HEK293 (cell line): ENCODE data around the gene DACT3.

Experiments
- AEBP2 ChIP-seq: fragments of 450-650 bp; formaldehyde crosslinking; IDR thresholded peaks from 2 replicates; pipeline ENCODE4 v1.5.1; 2016; ENCODE audit warnings: missing biosample characterization, missing genetic modification characterization, borderline replicate concordance
- BCL11A ChIP-seq: fragments of 450-650 bp; formaldehyde crosslinking; IDR thresholded peaks from 2 replicates; pipeline ENCODE4 v1.5.1; 2016; ENCODE audit warnings: low read depth, missing biosample characterization, missing genetic modification characterization
- EGR2 ChIP-seq: fragments of 450-650 bp; formaldehyde crosslinking; IDR thresholded peaks from 2 replicates; pipeline ENCODE4 v1.5.1; 2016; ENCODE audit warnings: low read depth, missing biosample characterization, missing genetic modification characterization
- FEZF1 ChIP-seq: fragments of 450-650 bp; formaldehyde crosslinking; IDR thresholded peaks from 2 replicates; pipeline ENCODE4 v1.5.1; 2016; ENCODE audit warnings: missing biosample characterization, missing genetic modification characterization
- GLIS1 ChIP-seq: fragments of 450-650 bp; formaldehyde crosslinking; IDR thresholded peaks from 2 replicates; pipeline ENCODE4 v1.5.1; 2016; ENCODE audit warnings: missing biosample characterization, missing genetic modification characterization
- MYNN ChIP-seq: fragments of 450-650 bp; formaldehyde crosslinking; IDR thresholded peaks from 2 replicates; pipeline ENCODE4 v1.5.1; 2016; ENCODE audit warnings: missing biosample characterization, missing genetic modification characterization, borderline replicate concordance
- SP7 ChIP-seq: fragments of 450-650 bp; formaldehyde crosslinking; IDR thresholded peaks from 2 replicates; pipeline ENCODE4 v1.5.1; 2016; ENCODE audit warnings: missing biosample characterization, missing genetic modification characterization
- TRIM28 ChIP-seq: IDR thresholded peaks from 2 replicates; pipeline ENCODE4 v1.6.1; 2011; ENCODE audit warnings: low read length, control low read depth, borderline replicate concordance
- YY1 ChIP-seq: fragments of 450-650 bp; formaldehyde crosslinking; IDR thresholded peaks from 2 replicates; pipeline ENCODE4 v1.5.1; 2018; ENCODE audit warnings: missing biosample characterization, missing genetic modification characterization
- ZBTB6 ChIP-seq: fragments of 450-650 bp; formaldehyde crosslinking; IDR thresholded peaks from 2 replicates; pipeline ENCODE4 v1.5.1; 2017; ENCODE audit warnings: missing biosample characterization, missing genetic modification characterization
- ZBTB8A ChIP-seq: fragments of 450-650 bp; formaldehyde crosslinking; IDR thresholded peaks from 2 replicates; pipeline ENCODE4 v1.5.1; 2016; ENCODE audit warnings: missing biosample characterization, missing genetic modification characterization
- ZIC2 ChIP-seq: fragments of 450-650 bp; formaldehyde crosslinking; IDR thresholded peaks from 2 replicates; pipeline ENCODE4 v1.5.1; 2016; ENCODE audit warnings: missing biosample characterization, missing genetic modification characterization
- ZNF138 ChIP-seq: fragments of 450-650 bp; formaldehyde crosslinking; IDR thresholded peaks from 2 replicates; pipeline ENCODE4 v1.5.1; 2016; ENCODE audit warnings: missing biosample characterization, missing genetic modification characterization, borderline replicate concordance
- ZNF148 ChIP-seq: fragments of 450-650 bp; formaldehyde crosslinking; IDR thresholded peaks from 2 replicates; pipeline ENCODE4 v1.5.0; 2017; ENCODE audit warnings: missing biosample characterization, missing genetic modification characterization, borderline replicate concordance
- ZNF211 ChIP-seq: fragments of 450-650 bp; formaldehyde crosslinking; IDR thresholded peaks from 2 replicates; pipeline ENCODE4 v1.5.1; 2016; ENCODE audit warnings: low read depth, missing biosample characterization, missing genetic modification characterization
- ZNF239 ChIP-seq: fragments of 450-650 bp; formaldehyde crosslinking; IDR thresholded peaks from 2 replicates; pipeline ENCODE4 v1.5.1; 2016; ENCODE audit warnings: missing biosample characterization, missing genetic modification characterization
- ZNF311 ChIP-seq: fragments of 450-650 bp; formaldehyde crosslinking; IDR thresholded peaks from 2 replicates; pipeline ENCODE4 v1.5.1; 2017; ENCODE audit warnings: missing biosample characterization, missing genetic modification characterization, borderline replicate concordance
- ZNF37A ChIP-seq: fragments of 450-650 bp; IDR thresholded peaks from 2 replicates; pipeline ENCODE4 v1.5.1; 2018; ENCODE audit warnings: missing biosample characterization, missing genetic modification characterization
- ZNF416 ChIP-seq: fragments of 450-650 bp; formaldehyde crosslinking; IDR thresholded peaks from 2 replicates; pipeline ENCODE4 v1.5.1; 2016; ENCODE audit warnings: missing biosample characterization, missing genetic modification characterization
- ZNF548 ChIP-seq: fragments of 450-650 bp; formaldehyde crosslinking; IDR thresholded peaks from 2 replicates; pipeline ENCODE4 v1.5.1; 2016; ENCODE audit warnings: missing biosample characterization, missing genetic modification characterization
- ZNF555 ChIP-seq: fragments of 450-650 bp; formaldehyde crosslinking; conservative IDR thresholded peaks from 2 replicates; pipeline ENCODE4 v1.5.1; 2017; ENCODE audit warnings: missing biosample characterization, mild to moderate bottlenecking, missing genetic modification characterization, inconsistent platforms
- ZNF560 ChIP-seq: fragments of 450-650 bp; formaldehyde crosslinking; IDR thresholded peaks from 2 replicates; pipeline ENCODE4 v1.5.1; 2017; ENCODE audit warnings: missing biosample characterization, missing genetic modification characterization, borderline replicate concordance
- ZNF596 ChIP-seq: fragments of 450-650 bp; IDR thresholded peaks from 2 replicates; pipeline ENCODE4 v1.5.0; 2018; ENCODE audit warnings: missing biosample characterization, mild to moderate bottlenecking, missing genetic modification characterization, moderate library complexity
- ZNF768 ChIP-seq: fragments of 450-650 bp; formaldehyde crosslinking; IDR thresholded peaks from 2 replicates; pipeline ENCODE4 v1.5.1; 2018; ENCODE audit warnings: missing biosample characterization, mild to moderate bottlenecking, missing genetic modification characterization
- ZNF777 ChIP-seq: fragments of 450-650 bp; formaldehyde crosslinking; IDR thresholded peaks from 2 replicates; pipeline ENCODE4 v1.5.1; 2017; ENCODE audit warnings: missing biosample characterization, missing genetic modification characterization, borderline replicate concordance
- ZNF837 ChIP-seq: fragments of 450-650 bp; formaldehyde crosslinking; IDR thresholded peaks from 2 replicates; pipeline ENCODE4 v1.5.1; 2016; ENCODE audit warnings: missing biosample characterization, missing genetic modification characterization
- ZNF843 ChIP-seq: fragments of 450-650 bp; formaldehyde crosslinking; IDR thresholded peaks from 2 replicates; pipeline ENCODE4 v1.5.1; 2016; ENCODE audit warnings: missing biosample characterization, missing genetic modification characterization
- ZSCAN16 ChIP-seq: fragments of 450-650 bp; formaldehyde crosslinking; IDR thresholded peaks from 2 replicates; pipeline ENCODE4 v1.5.1; 2016; ENCODE audit warnings: missing biosample characterization, missing genetic modification characterization
- TF ChIP-seq, protein P1 (sequence below): fragments of 450-650 bp; formaldehyde crosslinking; IDR thresholded peaks from 2 replicates; pipeline ENCODE4 v1.5.1; 2016; ENCODE audit warnings: missing biosample characterization, missing genetic modification characterization
- TF ChIP-seq, protein P2 (sequence below): fragments of 450-650 bp; IDR thresholded peaks from 2 replicates; pipeline ENCODE4 v1.5.1; 2018; ENCODE audit warnings: missing biosample characterization, mild to moderate bottlenecking, missing genetic modification characterization

Gene DACT3

DNA sequence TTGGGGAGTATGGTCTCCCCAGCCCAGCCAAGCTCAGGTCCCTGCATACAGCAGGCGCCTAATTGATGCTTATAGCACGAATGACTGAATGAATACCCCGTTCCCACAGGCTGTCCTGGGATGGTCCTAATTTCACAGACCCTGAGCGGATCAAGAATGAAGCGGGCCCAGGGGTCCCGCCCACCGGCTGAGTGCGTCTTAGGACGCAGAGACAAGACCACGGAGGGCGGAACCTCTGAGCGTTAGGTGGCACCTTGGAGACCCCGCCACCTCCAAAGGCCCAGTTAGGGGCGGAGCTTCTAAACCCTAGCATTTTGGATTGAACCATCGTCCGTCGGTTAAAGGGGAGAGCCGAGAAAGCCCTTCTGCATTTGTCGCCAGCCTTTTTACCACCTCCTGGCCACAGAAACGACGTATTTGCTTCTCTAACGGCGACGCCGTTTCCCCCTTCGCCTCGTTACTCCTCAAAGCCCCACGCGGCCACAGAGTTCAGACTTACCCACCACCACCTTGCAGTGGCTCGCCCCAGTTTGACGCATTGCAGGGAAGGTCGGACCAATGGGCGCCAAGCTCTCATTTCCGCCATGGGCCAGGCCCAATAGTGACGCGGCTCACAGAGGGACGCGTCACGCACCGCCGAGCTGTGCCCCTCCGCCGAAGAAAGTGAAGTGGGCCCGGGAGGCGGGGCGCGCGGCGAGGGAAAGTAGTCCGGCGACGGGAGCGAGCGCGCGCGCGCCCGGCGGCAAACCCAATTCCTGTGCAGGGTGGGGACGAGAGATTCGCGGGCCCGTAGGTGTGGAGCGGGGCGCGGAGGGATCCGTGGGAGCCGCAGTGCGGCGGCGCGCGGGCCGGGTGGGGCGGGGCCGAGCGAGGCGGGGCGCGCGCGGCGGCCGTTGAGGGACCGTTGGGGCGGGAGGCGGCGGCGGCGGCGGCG is 60.3 kb downstream of the DACT3 start (continued):
- TF ChIP-seq ZNF555 (tag by site-specific recombination) (no peak), ZNF138 (tag by site-specific recombination) (no peak), EGR2 (tag by site-specific recombination) (peak; percentile 78), ZBTB6 (tag by site-specific recombination) (peak; percentile 38; the same call in 1 of the 2 replicates), ZNF311 (no peak), SP7 (tag by site-specific recombination) (peak; percentile 96), BCL11A (tag by site-specific recombination) (no peak), ZNF560 (tag by site-specific recombination) (no peak), ZBTB8A (tag by site-specific recombination) (peak; percentile 88), AEBP2 (no peak), ZNF596 (tag by site-specific recombination) (no peak), ZNF37A (no peak), ZIC2 (tag by site-specific recombination) (peak; percentile 67), ZNF843 (peak; percentile 85), ZNF777 (peak; percentile 67; the same call in 1 of the 2 replicates), ZNF416 (no peak), ZSCAN16 (tag by site-specific recombination) (no peak), MYNN (tag by site-specific recombination) (no peak), TRIM28 (peak; percentile 64; the same call in 1 of the 2 replicates), ZNF211 (tag by site-specific recombination) (no peak), ZNF768 (tag by site-specific recombination) (no peak), ZNF239 (tag by site-specific recombination) (0 out of 2 replicates have a peak, but pooled peaks have one; percentile 12), FEZF1 (tag by site-specific recombination) (0 out of 2 replicates have a peak, but pooled peaks have one; percentile 25), ZNF148 (tag by site-specific recombination) (peak; percentile 99), YY1 (tag by site-specific recombination) (peak; percentile 72), ZNF837 (tag by site-specific recombination) (no peak), GLIS1 (peak; percentile 64), ZNF548 (tag by site-specific recombination) (no peak)
- TF ChIP-seq, protein P1, sequence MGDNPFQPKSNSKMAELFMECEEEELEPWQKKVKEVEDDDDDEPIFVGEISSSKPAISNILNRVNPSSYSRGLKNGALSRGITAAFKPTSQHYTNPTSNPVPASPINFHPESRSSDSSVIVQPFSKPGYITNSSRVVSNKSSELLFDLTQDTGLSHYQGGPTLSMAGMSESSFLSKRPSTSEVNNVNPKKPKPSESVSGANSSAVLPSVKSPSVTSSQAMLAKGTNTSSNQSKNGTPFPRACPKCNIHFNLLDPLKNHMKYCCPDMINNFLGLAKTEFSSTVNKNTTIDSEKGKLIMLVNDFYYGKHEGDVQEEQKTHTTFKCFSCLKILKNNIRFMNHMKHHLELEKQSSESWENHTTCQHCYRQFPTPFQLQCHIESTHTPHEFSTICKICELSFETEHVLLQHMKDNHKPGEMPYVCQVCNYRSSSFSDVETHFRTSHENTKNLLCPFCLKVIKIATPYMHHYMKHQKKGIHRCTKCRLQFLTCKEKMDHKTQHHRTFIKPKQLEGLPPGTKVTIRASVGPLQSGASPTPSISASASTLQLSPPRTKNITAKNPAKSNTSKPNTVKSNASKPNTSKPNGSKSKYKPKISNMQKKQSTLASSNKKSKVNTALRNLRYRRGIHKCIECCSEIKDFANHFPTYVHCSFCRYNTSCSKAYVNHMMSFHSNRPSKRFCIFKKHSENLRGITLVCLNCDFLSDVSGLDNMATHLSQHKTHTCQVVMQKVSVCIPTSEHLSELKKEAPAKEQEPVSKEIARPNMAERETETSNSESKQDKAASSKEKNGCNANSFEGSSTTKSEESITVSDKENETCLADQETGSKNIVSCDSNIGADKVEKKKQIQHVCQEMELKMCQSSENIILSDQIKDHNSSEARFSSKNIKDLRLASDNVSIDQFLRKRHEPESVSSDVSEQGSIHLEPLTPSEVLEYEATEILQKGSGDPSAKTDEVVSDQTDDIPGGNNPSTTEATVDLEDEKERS (tag by site-specific recombination): 0 out of 2 replicates have a peak, but pooled peaks have one; percentile 15
- TF ChIP-seq, protein P2, sequence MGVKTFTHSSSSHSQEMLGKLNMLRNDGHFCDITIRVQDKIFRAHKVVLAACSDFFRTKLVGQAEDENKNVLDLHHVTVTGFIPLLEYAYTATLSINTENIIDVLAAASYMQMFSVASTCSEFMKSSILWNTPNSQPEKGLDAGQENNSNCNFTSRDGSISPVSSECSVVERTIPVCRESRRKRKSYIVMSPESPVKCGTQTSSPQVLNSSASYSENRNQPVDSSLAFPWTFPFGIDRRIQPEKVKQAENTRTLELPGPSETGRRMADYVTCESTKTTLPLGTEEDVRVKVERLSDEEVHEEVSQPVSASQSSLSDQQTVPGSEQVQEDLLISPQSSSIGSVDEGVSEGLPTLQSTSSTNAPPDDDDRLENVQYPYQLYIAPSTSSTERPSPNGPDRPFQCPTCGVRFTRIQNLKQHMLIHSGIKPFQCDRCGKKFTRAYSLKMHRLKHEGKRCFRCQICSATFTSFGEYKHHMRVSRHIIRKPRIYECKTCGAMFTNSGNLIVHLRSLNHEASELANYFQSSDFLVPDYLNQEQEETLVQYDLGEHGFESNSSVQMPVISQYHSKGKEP: 0 out of 2 replicates have a peak, but pooled peaks have one; percentile 26
